ENCODE results near the gene TM9SF3. TPM values are rescaled to one million over a fixed set of nuclear protein-coding genes. Genes with fewer than 3 reads are reported as not detected.

The TM9SF3 gene
- total RNA-seq, 3 donors from 2014 or later = 95.7 to 118 (median 116) TPM

- Histone ChIP-seq H3K9me3 (no peaks in the 10 kb centered on the region), H3K4me3 (no peak overlapping the region), H3K27ac (no peak overlapping the region), H3K27me3 (no peaks in the 10 kb centered on the region), H3K4me1 (no peaks in the 10 kb centered on the region), H3K36me3 (peaks cover 5% of the 10 kb centered on the region)
- TF ChIP-seq POLR2A (IDR thresholded peaks at IDR 0.05) = no peak
- no peak for TF ChIP-seq POLR2AphosphoS5 (IDR thresholded peaks at IDR 0.05)
- TF ChIP-seq, protein P1, sequence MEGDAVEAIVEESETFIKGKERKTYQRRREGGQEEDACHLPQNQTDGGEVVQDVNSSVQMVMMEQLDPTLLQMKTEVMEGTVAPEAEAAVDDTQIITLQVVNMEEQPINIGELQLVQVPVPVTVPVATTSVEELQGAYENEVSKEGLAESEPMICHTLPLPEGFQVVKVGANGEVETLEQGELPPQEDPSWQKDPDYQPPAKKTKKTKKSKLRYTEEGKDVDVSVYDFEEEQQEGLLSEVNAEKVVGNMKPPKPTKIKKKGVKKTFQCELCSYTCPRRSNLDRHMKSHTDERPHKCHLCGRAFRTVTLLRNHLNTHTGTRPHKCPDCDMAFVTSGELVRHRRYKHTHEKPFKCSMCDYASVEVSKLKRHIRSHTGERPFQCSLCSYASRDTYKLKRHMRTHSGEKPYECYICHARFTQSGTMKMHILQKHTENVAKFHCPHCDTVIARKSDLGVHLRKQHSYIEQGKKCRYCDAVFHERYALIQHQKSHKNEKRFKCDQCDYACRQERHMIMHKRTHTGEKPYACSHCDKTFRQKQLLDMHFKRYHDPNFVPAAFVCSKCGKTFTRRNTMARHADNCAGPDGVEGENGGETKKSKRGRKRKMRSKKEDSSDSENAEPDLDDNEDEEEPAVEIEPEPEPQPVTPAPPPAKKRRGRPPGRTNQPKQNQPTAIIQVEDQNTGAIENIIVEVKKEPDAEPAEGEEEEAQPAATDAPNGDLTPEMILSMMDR (IDR thresholded peaks at IDR 0.05) = no peak
- DNase-seq (ENCODE audit: low spot score in 2 of 2) = no peak
- intact Hi-C loops (cut with DNase I; ENCODE audit: low total_unique reads) = no loop called here
These were observed 48.1 kb downstream of the TM9SF3 start for GRCh38 chr10:96538683-96539082.

- Histone ChIP-seq H3K4me1 (no peaks in the 10 kb centered on the region), H3K27me3 (no peaks in the 10 kb centered on the region), H3K27ac (no peak overlapping the region), H3K4me3 (no peak overlapping the region), H3K9me3 (no peaks in the 10 kb centered on the region), H3K36me3 (peaks cover 5% of the 10 kb centered on the region)
- TF ChIP-seq POLR2AphosphoS5 (IDR thresholded peaks at IDR 0.05) (no peak), POLR2A (IDR thresholded peaks at IDR 0.05) (no peak)
- TF ChIP-seq, protein P1 (IDR thresholded peaks at IDR 0.05) = no peak
- no peak for DNase-seq (ENCODE audit: low spot score in 2 of 2)
- intact Hi-C loops (cut with DNase I; ENCODE audit: low total_unique reads) = no loop called here
These were observed 50.7 kb downstream of the TM9SF3 start for GRCh38 chr10:96536129-96536528.

GRCh38 chr10:96532523-96532922 lies 54.3 kb downstream of the TM9SF3 start:
- Histone ChIP-seq H3K4me1 (no peaks in the 10 kb centered on the region), H3K9me3 (no peaks in the 10 kb centered on the region), H3K27me3 (no peaks in the 10 kb centered on the region), H3K27ac (no peak overlapping the region), H3K4me3 (no peak overlapping the region), H3K36me3 (peaks cover 4% of the 10 kb centered on the region)
- intact Hi-C loops (cut with DNase I; ENCODE audit: low total_unique reads) = no loop called here
- no peak for DNase-seq (ENCODE audit: low spot score in 2 of 2)
- TF ChIP-seq, protein P1 (IDR thresholded peaks at IDR 0.05) = no peak
- TF ChIP-seq POLR2AphosphoS5 (IDR thresholded peaks at IDR 0.05) (no peak), POLR2A (IDR thresholded peaks at IDR 0.05) (no peak)

- no peak overlapping the region for H3K4me3 ChIP-seq
- H3K27me3 ChIP-seq = no peaks in the 10 kb centered on the region
- no peaks in the 10 kb centered on the region for H3K9me3 ChIP-seq
- peaks cover 4% of the 10 kb centered on the region for H3K36me3 ChIP-seq
- intact Hi-C loops (cut with DNase I; ENCODE audit: low total_unique reads) = loop anchor here (2.0 kb wide), 1 partner anchor 39 kb away; no protein-coding TSS in a partner anchor
- no peak for DNase-seq (ENCODE audit: low spot score in 2 of 2)
- no peak for TF ChIP-seq POLR2AphosphoS5 (IDR thresholded peaks at IDR 0.05)
- TF ChIP-seq, protein P1 (IDR thresholded peaks at IDR 0.05) = no peak
- TF ChIP-seq POLR2A (IDR thresholded peaks at IDR 0.05) = no peak
- H3K4me1 ChIP-seq = no peaks in the 10 kb centered on the region
- H3K27ac ChIP-seq = no peak overlapping the region
These were observed 57.1 kb downstream of the TM9SF3 start for GRCh38 chr10:96529634-96530279.

DNA sequence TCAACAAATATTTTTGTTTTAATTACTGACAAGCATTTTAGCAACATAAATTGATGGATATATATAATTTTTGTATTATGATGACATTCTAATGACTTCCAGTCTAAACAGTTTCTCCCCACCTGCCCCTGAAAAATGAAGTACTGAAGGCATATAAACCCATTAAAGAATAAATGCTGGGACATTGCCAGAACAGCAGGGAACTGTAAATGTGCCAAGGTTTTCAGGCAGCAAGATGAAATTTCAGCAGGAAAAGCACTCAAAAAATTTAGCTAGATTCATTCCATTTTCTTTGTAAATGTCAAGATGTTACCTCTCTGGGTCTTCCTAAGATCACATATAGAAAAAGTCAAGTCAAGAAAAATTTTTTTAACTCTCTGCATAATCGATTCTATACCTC lies 62.1 kb downstream of the TM9SF3 start:
- Histone ChIP-seq H3K27me3 (no peaks in the 10 kb centered on the region), H3K27ac (no peak overlapping the region), H3K9me3 (no peaks in the 10 kb centered on the region), H3K4me1 (no peaks in the 10 kb centered on the region), H3K4me3 (no peak overlapping the region), H3K36me3 (peaks cover 1% of the 10 kb centered on the region)
- TF ChIP-seq, protein P1 (IDR thresholded peaks at IDR 0.05) = no peak
- TF ChIP-seq POLR2AphosphoS5 (IDR thresholded peaks at IDR 0.05) (no peak), POLR2A (IDR thresholded peaks at IDR 0.05) (no peak)
- no peak for DNase-seq (ENCODE audit: low spot score in 2 of 2)
- intact Hi-C loops (cut with DNase I; ENCODE audit: low total_unique reads) = no loop called here

Measured in breast epithelium (tissue), 4 donors.